CD4-positive, alpha-beta T cell treated with Interleukin-2 at 100 ng/mL for 4 hours (primary cell): ENCODE results near the gene DNASE1L1.

ENCODE experiments used
- DNase-seq: peaks from one replicate; pipeline ENCODE4 v3.0.0-alpha.2; 2020; ENCODE audit warnings: low spot score

Gene DNASE1L1

DNA sequence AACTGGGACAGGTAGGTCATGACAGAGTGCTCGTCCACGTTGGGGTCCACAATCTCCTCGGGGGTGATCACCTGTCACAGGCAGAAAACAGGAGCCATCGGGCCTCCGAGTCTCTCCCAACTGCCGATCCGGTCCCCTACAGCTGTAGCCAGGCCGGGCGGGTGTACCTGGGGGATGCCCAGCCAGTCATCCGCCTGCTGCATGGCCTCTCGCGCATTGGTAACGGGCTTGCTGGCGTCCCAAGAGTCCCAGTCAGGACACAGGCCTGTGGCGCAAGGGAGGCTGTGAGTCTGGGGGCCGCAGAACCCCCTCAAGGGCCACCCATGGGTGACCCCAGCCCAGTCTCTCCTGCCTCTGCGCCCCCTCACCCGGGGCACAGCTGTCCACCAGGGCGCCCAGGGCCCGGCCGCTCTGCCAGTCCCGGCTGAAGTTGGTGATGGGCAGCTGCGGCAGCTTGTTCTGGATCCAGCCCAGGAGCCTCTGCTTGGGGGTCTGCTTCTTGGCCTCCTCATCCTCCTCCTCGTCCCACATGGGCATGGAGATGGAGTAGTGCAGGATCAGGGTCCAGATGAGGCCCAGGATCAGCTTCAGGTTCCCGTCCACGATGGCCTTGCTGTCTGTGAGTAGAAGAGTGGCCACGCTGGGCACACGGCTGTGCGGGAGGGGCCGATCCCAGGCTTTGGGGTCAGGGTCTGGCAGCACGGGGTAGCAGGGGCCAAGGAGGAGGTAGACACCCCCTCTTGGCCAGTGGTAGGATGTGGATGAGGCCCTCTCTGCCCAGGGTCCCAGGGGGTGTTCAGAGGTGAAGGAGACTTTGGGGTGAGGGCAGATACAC lies 41.4 kb downstream of the DNASE1L1 start:
- no peak for DNase-seq

DNA sequence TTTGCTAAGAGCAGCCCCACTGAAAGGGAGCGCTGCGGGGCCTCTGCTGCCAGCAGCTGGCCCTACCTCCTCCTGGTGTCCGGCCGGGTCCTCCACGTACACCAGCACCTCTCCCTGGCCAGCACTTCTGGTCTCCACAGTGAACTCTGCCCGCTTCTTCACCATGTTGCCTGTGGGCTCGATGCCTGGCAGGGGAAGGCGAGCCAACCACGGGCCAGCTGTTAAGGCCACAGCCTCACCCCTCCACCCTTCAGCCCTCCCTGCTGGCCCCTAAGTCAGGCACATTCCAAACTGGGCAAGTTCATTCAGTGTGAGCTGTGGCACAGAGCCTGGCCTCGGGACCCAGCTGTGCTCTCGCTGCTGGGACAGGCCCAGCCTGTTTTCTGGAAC lies 42.4 kb downstream of the DNASE1L1 start:
- no peak for DNase-seq

DNA sequence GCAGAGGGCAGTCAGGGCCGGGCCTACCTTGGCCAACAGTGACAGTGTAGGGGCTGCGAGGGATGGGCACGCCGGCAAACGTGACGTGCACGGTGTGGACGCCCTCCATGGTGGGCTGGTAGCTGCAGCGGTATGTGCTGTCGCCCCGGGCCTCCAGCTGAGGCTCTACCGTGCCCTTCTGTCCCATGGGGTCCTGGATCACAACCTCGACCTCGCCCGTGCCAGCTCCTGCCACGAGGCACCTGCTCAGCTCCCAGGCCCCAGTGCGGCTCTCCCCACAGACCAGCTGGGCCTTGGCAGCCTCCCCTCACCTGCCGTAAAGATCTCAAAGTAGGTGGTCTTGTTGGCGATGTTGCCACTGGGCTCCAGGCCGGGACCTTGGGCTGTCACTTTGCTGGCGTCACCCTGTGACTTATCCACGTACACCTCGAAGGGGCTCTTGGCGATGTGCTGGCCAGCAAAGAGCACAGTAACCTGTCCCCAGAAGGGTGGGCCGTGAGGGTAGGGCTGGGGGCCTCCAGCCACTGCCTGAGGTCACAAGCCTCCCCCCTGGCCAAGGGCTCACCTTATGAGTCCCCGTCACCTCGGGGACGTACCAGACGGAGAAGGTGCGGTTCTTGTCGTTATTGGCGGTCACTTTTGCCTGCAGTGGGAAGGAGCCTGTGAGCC lies 42.9 kb downstream of the DNASE1L1 start:
- no peak for DNase-seq

DNA sequence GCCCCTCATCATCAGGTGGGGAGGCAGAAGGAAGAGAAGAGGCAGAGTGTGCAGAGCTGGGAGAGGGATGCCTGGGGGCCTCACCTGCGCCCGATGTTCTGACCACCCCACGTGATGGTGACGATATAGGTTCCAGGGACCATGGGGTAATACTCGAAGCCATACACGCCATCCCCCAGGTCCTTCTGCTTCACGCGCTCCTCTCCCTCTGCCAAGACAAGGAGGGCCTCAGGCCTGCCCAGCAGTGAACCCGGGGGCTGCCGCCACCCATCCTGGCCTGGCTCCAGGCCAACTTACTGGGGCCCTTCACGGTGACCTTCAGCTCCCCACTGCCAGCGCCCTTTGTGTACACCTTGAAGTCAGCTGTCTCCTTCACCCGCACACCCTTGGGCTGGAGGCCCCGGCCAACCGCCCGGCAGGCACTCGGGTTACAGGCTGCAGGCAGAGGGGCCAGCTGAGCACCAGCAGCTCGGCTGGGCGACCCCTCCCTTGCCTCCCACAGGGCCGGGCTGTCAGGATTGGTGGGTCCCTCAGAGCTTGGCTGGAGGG lies 43.9 kb downstream of the DNASE1L1 start:
- no peak for DNase-seq

DNA sequence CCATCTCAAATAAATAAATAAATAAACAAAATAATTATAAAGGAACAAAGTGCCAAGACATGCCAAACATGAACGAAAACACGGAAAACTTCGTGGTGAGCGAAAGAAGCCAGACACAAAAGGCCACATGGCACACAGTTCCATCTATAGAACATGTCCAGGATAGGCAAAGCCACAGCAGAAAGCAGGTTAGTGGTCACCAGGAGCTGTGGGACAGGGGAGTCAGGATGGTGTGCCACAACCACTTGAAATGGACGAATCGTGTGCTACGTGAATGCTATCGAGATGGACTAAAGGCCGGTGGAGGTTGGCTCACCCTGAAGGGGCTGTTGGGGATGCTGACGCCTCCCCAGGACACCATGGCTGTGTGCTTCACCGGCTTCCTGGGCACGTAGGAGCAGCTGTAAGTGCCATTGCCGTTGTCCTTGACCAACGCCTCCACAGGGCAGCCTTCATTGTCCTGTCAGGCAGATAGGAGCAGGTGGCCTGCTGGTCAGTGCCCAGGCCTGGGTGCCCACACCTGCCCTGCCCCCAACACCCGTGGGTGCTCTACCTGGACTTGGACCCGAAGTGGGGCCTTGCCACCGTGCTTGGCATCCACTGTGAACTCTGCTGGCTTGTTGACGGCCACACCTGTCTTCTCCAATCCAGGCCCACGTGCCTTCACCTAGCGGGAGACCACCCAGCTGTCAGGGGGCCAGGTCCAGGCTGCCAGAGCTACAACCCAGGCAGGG lies 45.2 kb downstream of the DNASE1L1 start:
- no peak for DNase-seq

DNA sequence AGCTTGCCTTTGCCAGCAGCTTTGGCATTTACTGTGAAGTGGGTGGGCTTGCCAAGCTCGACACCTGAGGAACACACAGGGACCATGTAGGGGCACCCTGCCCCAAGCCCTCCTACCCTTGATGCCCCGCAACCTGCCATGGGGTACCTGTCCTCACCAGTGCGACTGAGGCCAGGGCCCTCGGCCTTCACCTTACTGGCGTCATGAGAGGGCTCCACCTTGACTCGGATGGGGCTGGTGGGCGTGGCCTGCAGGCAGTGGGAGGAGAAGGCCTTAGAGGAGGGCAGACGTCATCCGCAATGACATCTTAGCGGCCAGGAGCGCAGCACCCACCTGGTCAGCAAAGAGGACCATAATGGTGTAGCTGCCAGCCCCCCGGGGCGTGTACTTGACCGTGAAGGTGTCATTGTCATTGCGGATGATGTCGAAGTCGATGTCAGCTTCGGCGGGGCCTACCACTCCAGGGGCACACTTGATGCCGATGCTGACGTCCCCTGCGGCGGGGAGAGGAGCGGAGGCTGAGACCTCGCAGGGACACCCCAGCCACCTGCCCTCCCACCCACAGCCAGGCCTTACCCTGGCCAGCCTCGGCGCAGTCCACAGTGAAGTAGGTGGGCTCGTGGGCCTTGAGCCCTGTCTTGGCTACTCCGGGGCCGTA lies 46.8 kb downstream of the DNASE1L1 start:
- no peak for DNase-seq

DNA sequence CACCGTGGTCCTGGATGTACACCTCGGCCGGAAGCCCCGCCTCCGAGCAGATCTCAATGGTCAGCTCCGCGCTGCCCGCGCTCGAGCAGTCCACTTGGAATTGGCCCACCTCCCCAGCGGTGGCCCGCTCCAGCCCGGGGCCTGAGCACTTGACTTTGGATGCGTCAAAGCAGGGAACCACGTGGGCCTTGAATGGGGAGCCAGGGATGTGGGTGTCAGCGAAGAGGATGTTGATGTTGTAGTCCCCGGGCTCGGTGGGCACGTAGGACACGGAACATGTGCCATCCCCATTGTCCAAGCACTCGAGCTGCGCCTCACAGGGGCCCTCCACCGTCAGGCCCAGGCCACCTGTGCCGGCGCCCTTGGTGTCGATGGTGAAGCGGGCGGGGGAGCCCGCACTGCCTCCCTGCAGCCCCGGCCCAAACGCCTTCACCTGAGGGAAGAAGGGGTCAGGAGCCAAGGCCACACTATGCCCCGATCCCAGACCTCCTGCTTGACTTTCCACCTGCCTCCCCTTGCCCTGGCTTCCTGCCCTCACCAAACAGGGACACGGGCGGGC lies 48.8 kb downstream of the DNASE1L1 start:
- DNase-seq = no peak

DNA sequence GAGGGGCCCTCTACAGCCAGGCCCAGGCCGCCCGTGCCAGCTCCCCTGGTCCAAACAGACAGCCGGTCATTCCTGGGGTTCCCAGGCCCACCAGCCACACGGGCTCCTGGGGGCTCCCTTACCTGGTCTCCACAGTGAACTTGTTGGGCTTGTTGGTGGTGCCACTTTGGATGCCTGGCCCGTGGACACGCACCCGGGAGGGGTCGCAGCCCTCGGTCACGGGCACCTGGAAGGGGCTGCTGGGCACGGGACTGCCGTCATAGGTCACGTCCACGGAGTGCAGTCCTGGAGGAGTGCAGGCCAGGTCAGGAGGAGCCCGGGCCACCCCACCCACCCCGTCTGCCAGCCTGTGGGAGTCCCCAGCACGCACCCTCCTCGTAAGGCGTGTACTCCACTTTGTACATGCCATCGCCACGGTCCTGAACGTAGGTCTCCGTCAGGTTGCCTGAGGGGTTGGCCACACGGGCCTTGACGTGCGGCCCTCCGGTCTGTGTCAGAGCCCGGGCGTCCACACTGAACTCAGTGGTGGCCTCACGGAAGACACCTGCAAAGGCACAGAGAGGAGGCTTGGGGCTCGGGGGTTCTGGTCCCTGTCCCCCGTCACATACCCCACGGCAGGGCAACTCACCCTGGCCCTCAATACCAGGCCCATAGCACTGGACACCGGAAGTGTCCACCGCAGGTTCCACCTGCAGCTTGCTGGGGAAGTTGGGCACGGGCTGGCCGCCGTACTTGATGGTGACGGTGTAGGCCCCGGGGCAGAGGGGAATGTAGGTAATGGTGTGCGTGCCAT lies 49.5 kb downstream of the DNASE1L1 start:
- DNase-seq = no peak

DNA sequence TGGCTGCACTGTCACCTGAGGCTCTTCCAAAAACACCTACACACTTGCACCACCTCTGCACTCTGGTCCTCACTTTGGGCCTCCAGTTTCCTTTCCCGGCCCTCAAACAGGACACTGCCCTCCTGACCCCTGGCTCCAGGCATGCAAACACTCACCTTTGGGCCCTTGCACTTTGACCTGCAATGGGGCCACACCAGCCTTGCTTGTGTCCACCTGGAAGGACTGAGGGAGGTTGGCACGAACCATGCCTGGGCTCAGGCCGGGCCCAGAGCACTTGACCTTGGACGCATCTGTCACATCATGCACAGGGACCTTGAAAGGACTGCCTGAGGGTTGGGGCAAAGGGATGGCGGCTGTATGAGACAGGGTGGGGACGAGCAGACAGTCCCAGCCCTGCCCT lies 50.2 kb downstream of the DNASE1L1 start:
- no peak for DNase-seq

DNA sequence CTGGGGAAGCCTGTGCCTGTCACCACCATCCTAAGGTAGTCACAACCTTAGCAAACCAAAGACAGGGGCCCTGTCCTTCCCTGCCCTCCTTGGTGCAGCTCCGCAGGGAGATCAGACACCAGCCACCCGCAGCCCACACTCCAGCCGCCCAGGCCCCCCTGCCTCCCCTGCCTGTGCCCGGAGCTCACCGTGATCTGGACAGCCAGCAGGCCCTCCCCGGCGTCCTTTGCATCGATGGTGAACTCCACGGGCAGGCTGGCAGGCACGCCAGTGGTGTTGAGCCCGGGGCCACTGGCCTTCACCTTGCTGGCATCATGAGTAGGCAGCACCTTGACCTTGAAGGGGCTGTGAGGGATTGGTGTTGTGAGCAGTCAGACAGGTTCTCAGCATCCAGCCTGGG lies 51.0 kb downstream of the DNASE1L1 start:
- DNase-seq = no peak

DNA sequence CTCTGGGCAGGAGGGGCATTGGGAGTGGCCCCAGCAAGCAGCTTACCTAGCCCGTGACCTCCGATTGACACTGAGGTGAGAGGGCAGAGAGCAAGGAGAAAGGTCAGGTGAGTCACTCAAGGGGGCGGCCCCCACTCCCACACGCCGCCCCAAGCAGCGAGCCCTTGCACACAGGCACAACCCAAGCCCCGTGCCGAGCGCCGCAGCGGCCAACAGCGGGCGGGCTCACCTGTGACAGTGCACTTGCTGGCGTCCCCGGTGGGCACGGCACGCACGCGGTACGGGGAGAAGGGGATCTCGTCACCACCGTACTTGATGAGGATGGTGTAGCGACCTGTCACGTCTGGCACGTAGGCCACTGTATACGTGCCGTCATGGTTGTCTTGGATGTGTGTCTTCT lies 51.8 kb downstream of the DNASE1L1 start:
- no peak for DNase-seq

DNA sequence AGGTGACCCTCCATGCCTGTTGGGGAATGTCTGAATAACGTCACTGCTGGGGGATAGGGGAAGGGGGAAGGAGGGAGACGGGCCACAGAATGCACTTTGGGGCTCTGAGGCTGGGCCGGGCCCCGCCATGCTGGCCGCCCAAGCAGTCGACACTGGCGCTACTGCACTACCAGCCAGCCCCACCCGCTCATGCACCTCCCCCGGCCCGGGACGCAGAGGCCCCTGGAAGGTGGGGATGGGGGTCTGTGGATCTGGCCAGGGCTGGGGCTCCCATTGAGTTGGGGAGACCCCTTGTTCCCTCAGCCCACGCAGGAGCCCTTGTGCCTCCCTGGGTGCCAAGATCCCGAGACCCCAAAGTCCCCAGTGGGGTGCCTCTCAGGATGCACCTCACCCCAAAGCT lies 52.5 kb downstream of the DNASE1L1 start:
- no peak for DNase-seq

DNA sequence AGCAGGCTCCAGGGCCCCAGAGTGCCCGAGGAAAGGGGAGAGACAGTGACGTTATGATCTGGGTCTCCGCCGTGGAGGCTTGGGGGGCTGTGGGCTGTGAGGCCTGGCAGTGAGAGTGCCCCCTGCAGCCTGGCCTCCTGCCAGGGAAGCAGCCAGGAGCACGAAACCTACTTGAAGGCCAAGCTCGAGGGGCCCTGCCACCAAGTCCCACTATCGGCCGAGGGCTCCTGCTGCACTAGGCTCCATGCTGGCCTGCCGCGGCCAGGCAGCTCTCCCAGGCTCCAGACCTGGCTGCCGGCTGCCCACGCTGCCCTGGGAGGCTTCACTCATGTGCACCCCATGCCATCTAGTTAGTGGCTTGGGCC lies 53.3 kb downstream of the DNASE1L1 start:
- no peak for DNase-seq

DNA sequence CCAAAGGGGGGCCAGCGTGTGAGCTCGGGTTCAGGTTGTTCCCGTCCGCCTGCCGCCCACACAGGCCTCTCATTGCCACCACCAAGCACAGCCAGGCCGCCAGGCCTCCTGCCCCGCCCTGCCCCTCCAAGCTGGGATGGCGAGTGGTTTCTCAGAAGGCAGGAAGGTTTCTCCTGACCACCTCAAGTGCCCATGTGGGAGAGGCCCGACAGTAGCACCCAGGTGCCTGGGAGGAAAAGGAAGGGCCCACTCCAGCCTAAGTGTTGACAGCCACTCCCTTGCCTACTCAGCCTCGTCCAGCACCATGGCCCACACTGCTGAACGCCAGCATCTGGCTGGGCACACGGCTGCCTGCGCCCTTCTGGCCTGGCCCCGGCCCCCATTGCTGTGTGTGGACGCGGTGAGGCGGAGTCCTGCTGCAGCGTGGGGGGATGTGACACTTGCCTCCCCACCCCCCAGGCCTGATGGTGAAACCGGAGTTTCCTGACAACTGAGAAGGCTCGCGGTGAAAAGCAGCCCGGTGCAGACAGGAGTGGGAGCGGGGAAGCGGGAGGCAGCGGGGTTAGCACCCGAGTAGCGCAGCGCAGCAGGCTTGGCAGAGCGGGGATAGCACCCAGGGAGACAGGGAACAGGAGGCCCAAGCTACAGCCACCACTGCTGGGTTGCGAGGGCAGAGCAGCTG lies 53.8 kb downstream of the DNASE1L1 start:
- DNase-seq = no peak

DNA sequence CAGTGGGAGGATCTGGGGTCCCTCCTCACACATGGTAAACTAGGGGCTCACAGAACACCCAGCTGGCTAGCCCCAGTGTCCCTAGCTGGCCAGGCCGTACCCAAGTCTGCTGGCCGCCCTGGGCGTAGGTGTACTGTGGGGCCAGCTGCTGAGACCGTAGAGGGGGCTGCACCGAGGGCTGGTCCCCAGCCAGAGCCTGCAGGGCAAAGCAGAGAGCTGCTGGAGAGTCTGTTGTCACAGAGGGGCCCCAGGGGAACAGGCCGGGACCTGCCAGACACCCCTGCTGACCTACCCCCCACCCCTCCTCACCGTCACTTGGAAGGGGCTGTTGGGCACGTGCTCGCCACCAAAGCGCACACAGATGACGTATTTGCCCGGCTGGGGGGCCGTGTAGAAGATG lies 54.5 kb downstream of the DNASE1L1 start:
- no peak for DNase-seq

DNA sequence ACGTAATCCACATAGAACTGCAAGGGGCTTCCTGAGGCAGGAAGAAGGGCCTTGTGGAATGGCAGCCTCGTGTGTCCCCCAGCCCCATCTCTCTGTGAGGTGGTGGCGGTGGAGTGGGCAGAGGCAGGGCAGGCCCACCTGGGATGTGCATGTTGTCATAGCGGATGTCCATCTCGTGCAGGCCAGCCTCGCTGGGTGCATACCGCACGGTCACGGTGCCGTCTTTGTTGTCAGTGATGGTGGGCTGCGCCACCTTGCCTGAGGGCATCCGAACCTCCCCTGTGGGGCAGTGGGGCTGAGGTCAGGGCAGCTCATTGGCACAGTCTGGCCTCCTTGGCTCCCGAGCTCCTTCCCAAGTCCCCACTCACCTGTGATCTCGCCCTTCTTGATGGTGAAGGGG lies 55.0 kb downstream of the DNASE1L1 start:
- no peak for DNase-seq

DNA sequence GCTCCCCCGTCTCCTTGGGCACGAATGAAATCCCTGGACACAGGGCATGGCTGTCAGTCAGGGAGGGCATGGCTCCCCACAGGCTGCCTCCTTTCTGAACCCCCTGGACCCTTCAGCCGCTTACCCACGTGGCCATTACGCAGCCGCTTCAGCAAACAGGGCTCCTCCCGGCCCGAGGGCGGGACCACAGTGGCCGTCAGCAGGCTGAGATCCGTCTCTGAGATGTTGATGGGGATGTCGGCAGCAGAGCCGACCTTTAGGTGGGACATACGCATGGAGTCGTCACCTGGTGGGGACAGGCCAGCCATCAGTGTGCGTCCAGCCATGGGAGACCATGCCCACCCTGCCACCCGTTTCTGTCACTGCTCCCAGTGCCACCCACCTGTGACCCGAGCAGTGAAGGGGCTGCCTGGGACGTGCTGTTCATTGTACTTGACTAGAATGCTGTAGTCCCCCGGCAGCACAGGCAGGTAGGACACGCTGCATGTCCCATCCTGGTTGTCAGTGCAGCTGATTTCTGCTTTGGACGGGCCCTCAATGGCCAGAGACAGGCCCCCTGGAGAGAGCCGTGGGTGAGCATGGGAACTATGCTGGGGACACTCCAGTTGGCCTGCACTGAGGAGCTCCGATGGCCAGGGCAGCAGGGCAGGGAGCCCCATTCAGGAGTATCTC lies 55.7 kb downstream of the DNASE1L1 start:
- no peak for DNase-seq

DNA sequence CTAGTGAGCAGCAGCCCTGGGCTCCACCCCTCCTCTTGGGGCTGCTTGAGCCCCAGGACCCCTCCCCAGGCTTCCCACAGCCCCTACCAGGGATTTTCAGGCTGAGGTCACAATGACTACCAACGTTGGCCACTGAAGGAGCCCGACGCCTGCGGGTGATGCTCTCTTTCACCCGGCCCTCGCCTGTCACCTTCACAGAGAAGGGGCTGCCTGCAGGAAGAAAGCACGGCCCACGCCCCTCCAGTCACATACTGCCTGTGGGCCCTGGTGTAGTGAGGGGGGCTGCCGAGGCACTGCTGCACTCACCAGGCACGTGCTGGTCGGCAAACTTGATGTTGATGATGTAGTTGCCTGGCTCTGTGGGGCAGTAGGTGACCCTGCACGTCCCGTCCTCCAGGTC lies 56.6 kb downstream of the DNASE1L1 start:
- DNase-seq = no peak

DNA sequence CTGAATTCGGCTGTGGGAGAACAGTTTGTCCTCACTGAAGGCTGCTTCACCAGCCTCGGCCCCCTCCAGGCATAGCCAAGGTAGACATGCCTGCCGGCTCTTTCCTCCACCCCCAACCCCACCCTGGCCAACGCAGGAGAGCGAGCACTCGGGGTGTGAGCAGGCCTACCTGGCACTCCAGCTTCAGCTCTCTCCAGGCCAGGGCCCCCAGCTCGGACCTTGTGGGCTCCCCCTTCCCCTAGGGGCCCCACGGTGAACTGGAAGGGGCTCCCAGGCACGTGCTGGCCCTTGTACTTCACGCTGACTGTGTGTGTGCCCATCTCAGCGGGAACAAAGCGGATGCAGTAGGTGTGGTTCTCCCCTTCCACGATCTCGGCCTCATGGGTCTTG lies 57.0 kb downstream of the DNASE1L1 start:
- no peak for DNase-seq
